ENCODE data around the gene AP4M1.

Gene AP4M1

GRCh38 chr7:100107125-100107737 lies 5.8 kb downstream of the AP4M1 start:
- in situ Hi-C loops (cut with MboI; ENCODE audit: low sequenced_read_pairs) = no loop called here

GRCh38 chr7:100107890-100108289 lies 6.4 kb downstream of the AP4M1 start:
- in situ Hi-C loops (cut with MboI; ENCODE audit: low sequenced_read_pairs) = no loop called here

GRCh38 chr7:100109521-100110163 lies 8.2 kb downstream of the AP4M1 start:
- in situ Hi-C loops (cut with MboI; ENCODE audit: low sequenced_read_pairs) = no loop called here

- in situ Hi-C loops (cut with MboI; ENCODE audit: low sequenced_read_pairs) = no loop called here
Observed at GRCh38 chr7:100111156-100111555, 9.7 kb downstream of the AP4M1 start.

GRCh38 chr7:100111914-100112313 lies 10.5 kb downstream of the AP4M1 start:
- in situ Hi-C loops (cut with MboI; ENCODE audit: low sequenced_read_pairs) = no loop called here

GRCh38 chr7:100115026-100115425 lies 13.6 kb downstream of the AP4M1 start:
- in situ Hi-C loops (cut with MboI; ENCODE audit: low sequenced_read_pairs) = no loop called here

- in situ Hi-C loops (cut with MboI; ENCODE audit: low sequenced_read_pairs) = no loop called here
Observed at GRCh38 chr7:100118388-100119071, 17.1 kb downstream of the AP4M1 start.

GRCh38 chr7:100119072-100119969 lies 17.9 kb downstream of the AP4M1 start, which contains the start of the genes CNPY4 and TAF6:
TSS of gene CNPY4 (plus strand) at chr7:100119634. CDS start at chr7:100119745, 111 bp downstream.
TSS of gene TAF6 (minus strand) at chr7:100119358. CDS start at chr7:100114209, 5,149 bp downstream.
- in situ Hi-C loops (cut with MboI; ENCODE audit: low sequenced_read_pairs) = no loop called here

- in situ Hi-C loops (cut with MboI; ENCODE audit: low sequenced_read_pairs) = no loop called here
Observed at GRCh38 chr7:100119970-100120732, 18.7 kb downstream of the AP4M1 start.

- in situ Hi-C loops (cut with MboI; ENCODE audit: low sequenced_read_pairs) = no loop called here
Observed at GRCh38 chr7:100120733-100121036, 19.2 kb downstream of the AP4M1 start.

- in situ Hi-C loops (cut with MboI; ENCODE audit: low sequenced_read_pairs) = no loop called here
Observed at GRCh38 chr7:100122067-100122466, 20.6 kb downstream of the AP4M1 start.

- in situ Hi-C loops (cut with MboI; ENCODE audit: low sequenced_read_pairs) = no loop called here
Observed at GRCh38 chr7:100122568-100122967, 21.1 kb downstream of the AP4M1 start.

- in situ Hi-C loops (cut with MboI; ENCODE audit: low sequenced_read_pairs) = loop anchor here (5.0 kb wide), 1 partner anchor 132 kb away; no protein-coding TSS in a partner anchor
Observed at GRCh38 chr7:100124301-100125230, 23.1 kb downstream of the AP4M1 start.

- in situ Hi-C loops (cut with MboI; ENCODE audit: low sequenced_read_pairs) = loop anchor here (5.0 kb wide), 1 partner anchor 134 kb away; no protein-coding TSS in a partner anchor
Observed at GRCh38 chr7:100126239-100126930, 24.9 kb downstream of the AP4M1 start.

GRCh38 chr7:100126931-100127865 lies 25.8 kb downstream of the AP4M1 start, which contains the start of gene MBLAC1:
TSS of gene MBLAC1 (plus strand) at chr7:100126967. CDS start at chr7:100127396, 429 bp downstream.
- in situ Hi-C loops (cut with MboI; ENCODE audit: low sequenced_read_pairs) = loop anchor here (5.0 kb wide), 1 partner anchor 135 kb away; no protein-coding TSS in a partner anchor

- in situ Hi-C loops (cut with MboI; ENCODE audit: low sequenced_read_pairs) = loop anchor here (5.0 kb wide), 1 partner anchor 136 kb away; no protein-coding TSS in a partner anchor
Observed at GRCh38 chr7:100127866-100128636, 26.6 kb downstream of the AP4M1 start.
